Breast epithelium (tissue), 4 donors: Measurements from ENCODE around the gene UGT2B11. TPM values are rescaled to one million over a fixed set of nuclear protein-coding genes. Genes with fewer than 3 reads are reported as not detected.
"Not testable (repeated sequence)": the region's sequence is repeated elsewhere in the genome, so short reads cannot be mapped to it uniquely, and the experiment has no call there.

Experiments used
- DNase-seq, 2 donors: peaks; one replicate each; pipeline ENCODE4 v3.0.0-alpha.2; 2019; ENCODE audit warnings: low spot score in 2 of 2
- H3K27ac ChIP-seq, 2 donors: fragments of 200-600 bp; sonication (generic) in 1 of 2; one replicate each; pipeline ENCODE4 v1.5.1; 2016 to 2019; ENCODE audit warnings: mild to moderate bottlenecking in 1 of 2
- H3K27me3 ChIP-seq, 2 donors: fragments of 200-600 bp; sonication (generic) in 1 of 2; one replicate each; pipeline versions ENCODE4 v1.5.1 to v1.6.0; 2017 to 2019; ENCODE audit warnings: control low read depth in 1 of 2, mild to moderate bottlenecking in 1 of 2
- H3K36me3 ChIP-seq: fragments of 200-600 bp; one replicate; pipeline ENCODE4 v1.5.1; 2019
- H3K4me1 ChIP-seq, 2 donors: fragments of 200-600 bp; sonication (generic); one replicate each; pipeline ENCODE4 v1.5.1; 2016 to 2019; ENCODE audit warnings: control low read depth in 1 of 2
- H3K4me3 ChIP-seq, 3 donors: fragments of 200-600 bp; sonication (generic); 1 replicate in 2 of 3; 2 replicates in 1 of 3; pipeline ENCODE4 v1.5.1; 2016 to 2019; ENCODE audit warnings: mild to moderate bottlenecking in 3 of 3, moderate library complexity in 2 of 3
- H3K9me3 ChIP-seq, 2 donors: fragments of 200-600 bp; sonication (generic) in 1 of 2; one replicate each; pipeline ENCODE4 v1.5.1; 2016 to 2019; ENCODE audit warnings: control low read depth in 1 of 2
- POLR2A ChIP-seq: fragments of 450-650 bp; IDR thresholded peaks from one replicate; pipeline ENCODE4 v1.6.1; 2016; ENCODE audit warnings: antibody characterized with exemption, mild to moderate bottlenecking, moderate library complexity
- POLR2AphosphoS5 ChIP-seq, 3 donors: sonication (generic); formaldehyde crosslinking; IDR thresholded peaks; one replicate each; pipeline ENCODE4 v1.6.1; 2017; ENCODE audit warnings: antibody characterized with exemption in 3 of 3
- intact Hi-C: fragments of 100-400 bp; cut with DNase I; formaldehyde crosslinking; loops from one replicate; pipeline ENCODE4 v1.15.1; 2023; ENCODE audit warnings: low total_unique reads
- total RNA-seq, 3 donors: library from RNA; depleted of rRNA; stranded (reverse); fragments of >200 nt; gene quantifications; one replicate each; pipeline ENCODE4 v1.1.0, GENCODE V29; 2016
- TF ChIP-seq, protein P1 (sequence below), 3 donors: fragments of 450-650 bp; IDR thresholded peaks; one replicate each; pipeline ENCODE4 v1.5.1; 2016 to 2017; ENCODE audit warnings: antibody characterized with exemption in 3 of 3, mild to moderate bottlenecking in 3 of 3, moderate library complexity in 3 of 3

Gene UGT2B11
- 10 to 100 TPM in 1 of 3 donors, 1 to 10 TPM in 1, not detected in 1; 4.0 to 18.4 TPM for total RNA-seq

DNA sequence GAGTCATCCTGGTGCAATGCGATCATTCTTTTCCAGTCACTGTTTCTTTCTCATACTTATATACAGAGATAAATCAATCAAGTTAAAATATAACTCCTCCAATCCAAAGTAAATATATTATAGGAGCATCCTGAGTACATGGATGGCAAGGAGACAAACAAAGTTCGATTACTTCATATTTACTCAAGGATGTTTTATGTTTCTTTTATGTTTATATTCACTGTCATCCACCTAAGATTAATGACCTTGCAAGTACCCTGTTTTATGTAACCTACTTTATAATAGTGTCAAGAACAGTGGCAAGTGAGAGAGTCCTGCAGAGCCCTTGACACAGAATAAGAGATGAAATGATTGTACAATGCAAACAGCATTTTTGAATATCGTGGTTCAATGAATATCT is at the start of gene UGT2B11:
Gene UGT2B11, minus strand, starts transcription at position 33 of the 400 bp plus-strand sequence. Its CDS starts 26 bp downstream, at position 7.
- no peaks in the 10 kb centered on the region for H3K27me3 ChIP-seq
- no peaks in the 10 kb centered on the region for H3K9me3 ChIP-seq
- H3K27ac ChIP-seq = no peak within 1 kb of the TSS
- TF ChIP-seq POLR2A (no peak), POLR2AphosphoS5 (IDR thresholded peaks at IDR 0.05) (no peak)
- TF ChIP-seq, protein P1, sequence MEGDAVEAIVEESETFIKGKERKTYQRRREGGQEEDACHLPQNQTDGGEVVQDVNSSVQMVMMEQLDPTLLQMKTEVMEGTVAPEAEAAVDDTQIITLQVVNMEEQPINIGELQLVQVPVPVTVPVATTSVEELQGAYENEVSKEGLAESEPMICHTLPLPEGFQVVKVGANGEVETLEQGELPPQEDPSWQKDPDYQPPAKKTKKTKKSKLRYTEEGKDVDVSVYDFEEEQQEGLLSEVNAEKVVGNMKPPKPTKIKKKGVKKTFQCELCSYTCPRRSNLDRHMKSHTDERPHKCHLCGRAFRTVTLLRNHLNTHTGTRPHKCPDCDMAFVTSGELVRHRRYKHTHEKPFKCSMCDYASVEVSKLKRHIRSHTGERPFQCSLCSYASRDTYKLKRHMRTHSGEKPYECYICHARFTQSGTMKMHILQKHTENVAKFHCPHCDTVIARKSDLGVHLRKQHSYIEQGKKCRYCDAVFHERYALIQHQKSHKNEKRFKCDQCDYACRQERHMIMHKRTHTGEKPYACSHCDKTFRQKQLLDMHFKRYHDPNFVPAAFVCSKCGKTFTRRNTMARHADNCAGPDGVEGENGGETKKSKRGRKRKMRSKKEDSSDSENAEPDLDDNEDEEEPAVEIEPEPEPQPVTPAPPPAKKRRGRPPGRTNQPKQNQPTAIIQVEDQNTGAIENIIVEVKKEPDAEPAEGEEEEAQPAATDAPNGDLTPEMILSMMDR (IDR thresholded peaks at IDR 0.05) = no peak
- DNase-seq = no peak
- H3K4me1 ChIP-seq = no peaks in the 10 kb centered on the region
- no peaks in the 10 kb centered on the region for H3K36me3 ChIP-seq
- H3K4me3 ChIP-seq = no peak within 1 kb of the TSS
- intact Hi-C loops = no loop called here

- H3K4me3 ChIP-seq, H3K36me3 ChIP-seq, DNase-seq, H3K9me3 ChIP-seq, H3K27ac ChIP-seq, H3K27me3 ChIP-seq, intact Hi-C loops, H3K4me1 ChIP-seq: not testable (repeated sequence)
Measured at GRCh38 chr4:69253147-69253772, 38.7 kb upstream of the UGT2B11 start.

GRCh38 chr4:69250884-69251283 is 36.3 kb upstream of the UGT2B11 start:
- intact Hi-C loops, H3K4me1 ChIP-seq, H3K36me3 ChIP-seq, H3K27ac ChIP-seq, DNase-seq, H3K27me3 ChIP-seq, H3K4me3 ChIP-seq, H3K9me3 ChIP-seq: not testable (repeated sequence)

DNA sequence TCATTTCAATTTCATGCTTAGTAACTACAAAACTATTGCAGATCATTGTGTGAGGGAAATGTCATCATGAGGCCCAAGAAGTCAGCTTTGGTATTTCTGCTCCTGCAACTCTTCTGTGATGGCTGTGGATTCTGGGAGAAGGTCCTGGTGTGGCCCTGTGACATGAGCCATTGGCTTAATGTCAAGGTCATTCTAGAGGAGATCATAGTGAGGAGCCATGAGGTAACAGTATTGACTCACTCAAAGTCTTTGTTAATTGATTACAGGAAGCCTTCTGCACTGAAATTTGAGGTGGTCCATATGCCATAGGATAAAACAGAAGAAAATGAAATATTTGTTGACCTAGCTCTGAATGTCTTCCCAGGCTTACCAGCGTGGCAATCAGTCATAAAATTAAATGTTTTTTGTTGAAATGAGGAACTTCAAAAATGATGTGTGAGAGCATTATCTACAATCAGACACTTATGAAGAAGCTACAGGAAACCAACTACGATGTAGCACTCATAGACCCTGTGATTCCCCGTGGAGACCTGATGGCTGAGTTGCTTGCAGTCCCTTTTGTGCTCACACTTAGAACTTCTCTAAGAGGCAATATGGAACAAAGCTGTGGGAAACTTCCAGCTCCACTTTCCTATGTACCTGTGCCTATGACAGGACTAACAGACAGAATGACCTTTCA is 28.2 kb upstream of the UGT2B11 start:
- H3K27me3 ChIP-seq, H3K4me1 ChIP-seq, DNase-seq, H3K4me3 ChIP-seq, H3K36me3 ChIP-seq, H3K27ac ChIP-seq, H3K9me3 ChIP-seq, intact Hi-C loops: not testable (repeated sequence)

- intact Hi-C loops, H3K4me3 ChIP-seq, DNase-seq, H3K27me3 ChIP-seq, H3K9me3 ChIP-seq, H3K36me3 ChIP-seq, H3K27ac ChIP-seq, H3K4me1 ChIP-seq: not testable (repeated sequence)
Measured at GRCh38 chr4:69241746-69242145, 27.2 kb upstream of the UGT2B11 start.

GRCh38 chr4:69240787-69241186 is 26.2 kb upstream of the UGT2B11 start:
- H3K9me3 ChIP-seq, H3K27ac ChIP-seq, DNase-seq, H3K36me3 ChIP-seq, H3K27me3 ChIP-seq, H3K4me3 ChIP-seq, intact Hi-C loops, H3K4me1 ChIP-seq: not testable (repeated sequence)

- H3K4me1 ChIP-seq = no peaks in the 10 kb centered on the region
- no peaks in the 10 kb centered on the region for H3K36me3 ChIP-seq
- no peaks in the 10 kb centered on the region for H3K27me3 ChIP-seq
- TF ChIP-seq, protein P1 (IDR thresholded peaks at IDR 0.05) = no peak
- TF ChIP-seq POLR2A (no peak), POLR2AphosphoS5 (IDR thresholded peaks at IDR 0.05) (no peak)
- intact Hi-C loops = no loop called here
- no peak for DNase-seq
- H3K9me3 ChIP-seq = no peaks in the 10 kb centered on the region
- H3K4me3 ChIP-seq = no peak overlapping the region
- no peak overlapping the region for H3K27ac ChIP-seq
Measured at GRCh38 chr4:69239557-69240168, 25.1 kb upstream of the UGT2B11 start.
